Measurements from ENCODE around the gene PTPN3. TPM values are rescaled to one million over a fixed set of nuclear protein-coding genes. Genes with fewer than 3 reads are reported as not detected.

Gene PTPN3
- total RNA-seq, 1 experiment from 2014 or later: 1.1 TPM

DNA sequence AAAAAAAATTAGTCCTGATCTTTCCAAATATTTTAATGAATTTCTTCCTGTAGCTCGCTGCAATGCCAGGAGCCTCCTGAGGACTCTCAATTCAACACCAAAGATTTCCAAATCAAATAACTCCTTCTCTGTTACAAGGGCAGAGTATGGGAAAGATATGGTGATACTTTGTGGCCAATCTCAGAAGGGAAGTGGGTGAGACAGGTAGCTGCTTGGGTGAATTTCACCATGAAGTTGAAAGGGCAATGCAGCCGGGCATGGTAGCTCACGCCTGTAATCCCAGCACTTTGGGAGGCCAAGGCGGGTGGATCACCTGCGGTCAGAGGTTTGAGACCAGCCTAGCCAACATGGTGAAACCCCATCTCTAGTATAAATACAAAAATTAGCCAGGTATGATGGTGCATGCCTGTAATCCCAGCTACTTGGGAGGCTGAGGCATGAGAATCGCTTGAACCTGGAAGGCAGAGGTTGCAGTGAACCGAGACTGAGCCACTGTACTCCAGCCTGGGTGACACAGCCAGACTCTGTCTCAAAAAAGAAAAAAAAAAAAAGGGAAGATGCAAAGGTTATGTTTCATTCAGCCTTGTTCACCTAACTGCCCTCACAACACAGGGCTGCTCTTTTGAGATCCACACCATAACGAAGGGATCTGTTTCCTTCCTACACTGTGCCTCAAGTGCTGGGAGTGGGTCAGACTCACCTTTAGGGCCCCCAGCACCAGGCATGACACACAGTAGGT lies 58.6 kb downstream of the PTPN3 start:
- no peak overlapping the region for H3K27ac ChIP-seq (ENCODE audit: low read depth, low read length, poor library complexity, severe bottlenecking)
- intact Hi-C loops (cut with micrococcal nuclease; ENCODE audit: unreplicated experiment): loop anchor here (1.0 to 2.0 kb wide), 2 partner anchors 30 to 81 kb away; no protein-coding TSS in a partner anchor
- no peaks in the 10 kb centered on the region for H3K9me3 ChIP-seq (ENCODE audit: low read depth, low read length, poor library complexity, severe bottlenecking)
- H3K36me3 ChIP-seq (ENCODE audit: insufficient read depth, low read length, poor library complexity, severe bottlenecking): no peaks in the 10 kb centered on the region
- TF ChIP-seq, protein P1, sequence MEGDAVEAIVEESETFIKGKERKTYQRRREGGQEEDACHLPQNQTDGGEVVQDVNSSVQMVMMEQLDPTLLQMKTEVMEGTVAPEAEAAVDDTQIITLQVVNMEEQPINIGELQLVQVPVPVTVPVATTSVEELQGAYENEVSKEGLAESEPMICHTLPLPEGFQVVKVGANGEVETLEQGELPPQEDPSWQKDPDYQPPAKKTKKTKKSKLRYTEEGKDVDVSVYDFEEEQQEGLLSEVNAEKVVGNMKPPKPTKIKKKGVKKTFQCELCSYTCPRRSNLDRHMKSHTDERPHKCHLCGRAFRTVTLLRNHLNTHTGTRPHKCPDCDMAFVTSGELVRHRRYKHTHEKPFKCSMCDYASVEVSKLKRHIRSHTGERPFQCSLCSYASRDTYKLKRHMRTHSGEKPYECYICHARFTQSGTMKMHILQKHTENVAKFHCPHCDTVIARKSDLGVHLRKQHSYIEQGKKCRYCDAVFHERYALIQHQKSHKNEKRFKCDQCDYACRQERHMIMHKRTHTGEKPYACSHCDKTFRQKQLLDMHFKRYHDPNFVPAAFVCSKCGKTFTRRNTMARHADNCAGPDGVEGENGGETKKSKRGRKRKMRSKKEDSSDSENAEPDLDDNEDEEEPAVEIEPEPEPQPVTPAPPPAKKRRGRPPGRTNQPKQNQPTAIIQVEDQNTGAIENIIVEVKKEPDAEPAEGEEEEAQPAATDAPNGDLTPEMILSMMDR (conservative IDR thresholded peaks at IDR 0.05; ENCODE audit: low read depth, low read length): no peak
- no peak for TF ChIP-seq EZH2 (IDR thresholded peaks at IDR 0.05; ENCODE audit: borderline replicate concordance, low read depth, low read length, poor library complexity, severe bottlenecking)
- DNase-seq (ENCODE audit: low spot score): no peak
- POLR2A ChIA-PET (ENCODE audit: low non-redundant PET): no interaction called here
- H3K27me3 ChIP-seq (replicated peaks; ENCODE audit: insufficient read depth, low read depth, low read length, poor library complexity): peaks cover 19% of the 10 kb centered on the region
- CTCF ChIA-PET: interaction anchor here (1.8 kb wide), 1 partner anchor 30 kb away, joined by 18 read pairs; no protein-coding TSS in a partner anchor
- H3K4me3 ChIP-seq (ENCODE audit: low read depth, low read length, poor library complexity, severe bottlenecking): no peak overlapping the region
- BruUV-seq (replicated peaks): no TSS peak
- no peaks in the 10 kb centered on the region for H3K4me1 ChIP-seq (ENCODE audit: insufficient read depth, low read length, poor library complexity, severe bottlenecking)

DNA sequence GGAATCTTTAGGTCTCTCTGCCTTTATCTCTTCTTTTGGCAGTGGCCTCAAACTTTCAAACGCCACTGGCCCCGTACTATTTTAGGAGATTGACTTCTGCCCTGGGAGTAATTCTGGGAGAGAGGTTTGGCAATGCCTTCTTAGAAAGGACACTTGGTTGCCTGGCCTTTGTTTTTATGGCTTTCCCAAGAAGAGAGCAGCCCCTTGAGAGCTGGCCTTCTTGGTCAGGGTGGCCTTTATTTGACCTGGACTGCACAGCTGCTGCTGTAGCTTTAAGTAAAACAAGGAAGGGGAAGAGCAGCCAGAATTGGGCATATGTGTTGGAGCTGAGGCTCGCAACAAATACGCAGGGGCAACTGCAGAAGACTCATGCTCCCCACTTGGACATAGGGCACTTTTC lies 60.8 kb downstream of the PTPN3 start:
- BruUV-seq (replicated peaks): no TSS peak
- H3K4me1 ChIP-seq (ENCODE audit: insufficient read depth, low read length, poor library complexity, severe bottlenecking): no peaks in the 10 kb centered on the region
- CTCF ChIA-PET: interaction anchor here (0.6 kb wide), 1 partner anchor 32 kb away, joined by 3 read pairs; no protein-coding TSS in a partner anchor
- H3K9me3 ChIP-seq (ENCODE audit: low read depth, low read length, poor library complexity, severe bottlenecking): no peaks in the 10 kb centered on the region
- intact Hi-C loops (cut with micrococcal nuclease; ENCODE audit: unreplicated experiment): no loop called here
- no peaks in the 10 kb centered on the region for H3K36me3 ChIP-seq (ENCODE audit: insufficient read depth, low read length, poor library complexity, severe bottlenecking)
- no peak overlapping the region for H3K27ac ChIP-seq (ENCODE audit: low read depth, low read length, poor library complexity, severe bottlenecking)
- DNase-seq (ENCODE audit: low spot score): no peak
- peaks cover 19% of the 10 kb centered on the region for H3K27me3 ChIP-seq (replicated peaks; ENCODE audit: insufficient read depth, low read depth, low read length, poor library complexity)
- H3K4me3 ChIP-seq (ENCODE audit: low read depth, low read length, poor library complexity, severe bottlenecking): no peak overlapping the region
- no peak for TF ChIP-seq EZH2 (IDR thresholded peaks at IDR 0.05; ENCODE audit: borderline replicate concordance, low read depth, low read length, poor library complexity, severe bottlenecking)
- TF ChIP-seq, protein P1 (conservative IDR thresholded peaks at IDR 0.05; ENCODE audit: low read depth, low read length): no peak
- POLR2A ChIA-PET (ENCODE audit: low non-redundant PET): no interaction called here

DNA sequence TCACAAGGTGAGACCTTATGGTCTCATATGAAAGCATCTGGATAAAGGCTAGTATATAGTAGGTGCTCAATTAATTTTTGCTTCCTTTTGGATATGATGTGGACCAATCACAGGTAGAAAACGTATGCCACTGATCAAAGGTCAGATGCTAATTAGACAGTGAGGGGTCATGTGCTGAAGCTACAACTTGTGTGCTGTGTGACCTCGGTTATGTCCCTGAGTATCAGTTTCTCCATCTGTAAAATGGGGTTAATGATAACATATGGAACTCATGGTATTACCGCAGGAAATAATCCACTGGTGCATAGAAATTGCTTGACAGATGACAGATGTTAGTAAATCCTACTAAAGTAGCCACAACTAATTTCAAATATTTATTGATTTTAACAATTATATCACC lies 62.0 kb downstream of the PTPN3 start:
- no peaks in the 10 kb centered on the region for H3K9me3 ChIP-seq (ENCODE audit: low read depth, low read length, poor library complexity, severe bottlenecking)
- intact Hi-C loops (cut with micrococcal nuclease; ENCODE audit: unreplicated experiment): no loop called here
- H3K4me1 ChIP-seq (ENCODE audit: insufficient read depth, low read length, poor library complexity, severe bottlenecking): no peaks in the 10 kb centered on the region
- ChIA-PET CTCF (no interaction called here), POLR2A (ENCODE audit: low non-redundant PET) (no interaction called here)
- BruUV-seq (replicated peaks): no TSS peak
- no peak for DNase-seq (ENCODE audit: low spot score)
- TF ChIP-seq, protein P1 (conservative IDR thresholded peaks at IDR 0.05; ENCODE audit: low read depth, low read length): no peak
- no peak for TF ChIP-seq EZH2 (IDR thresholded peaks at IDR 0.05; ENCODE audit: borderline replicate concordance, low read depth, low read length, poor library complexity, severe bottlenecking)
- no peak overlapping the region for H3K27ac ChIP-seq (ENCODE audit: low read depth, low read length, poor library complexity, severe bottlenecking)
- peaks cover 19% of the 10 kb centered on the region for H3K27me3 ChIP-seq (replicated peaks; ENCODE audit: insufficient read depth, low read depth, low read length, poor library complexity)
- H3K4me3 ChIP-seq (ENCODE audit: low read depth, low read length, poor library complexity, severe bottlenecking): no peak overlapping the region
- no peaks in the 10 kb centered on the region for H3K36me3 ChIP-seq (ENCODE audit: insufficient read depth, low read length, poor library complexity, severe bottlenecking)
